ENCODE data around the gene SMCO2. TPM values are rescaled to one million over a fixed set of nuclear protein-coding genes. Genes with fewer than 3 reads are reported as not detected.

Gene SMCO2
- total and polyA plus RNA-seq, 9 of the 15 experiments (the other 6 are each of a cell fraction or from before 2014, with no cell fraction given), result not detected

DNA sequence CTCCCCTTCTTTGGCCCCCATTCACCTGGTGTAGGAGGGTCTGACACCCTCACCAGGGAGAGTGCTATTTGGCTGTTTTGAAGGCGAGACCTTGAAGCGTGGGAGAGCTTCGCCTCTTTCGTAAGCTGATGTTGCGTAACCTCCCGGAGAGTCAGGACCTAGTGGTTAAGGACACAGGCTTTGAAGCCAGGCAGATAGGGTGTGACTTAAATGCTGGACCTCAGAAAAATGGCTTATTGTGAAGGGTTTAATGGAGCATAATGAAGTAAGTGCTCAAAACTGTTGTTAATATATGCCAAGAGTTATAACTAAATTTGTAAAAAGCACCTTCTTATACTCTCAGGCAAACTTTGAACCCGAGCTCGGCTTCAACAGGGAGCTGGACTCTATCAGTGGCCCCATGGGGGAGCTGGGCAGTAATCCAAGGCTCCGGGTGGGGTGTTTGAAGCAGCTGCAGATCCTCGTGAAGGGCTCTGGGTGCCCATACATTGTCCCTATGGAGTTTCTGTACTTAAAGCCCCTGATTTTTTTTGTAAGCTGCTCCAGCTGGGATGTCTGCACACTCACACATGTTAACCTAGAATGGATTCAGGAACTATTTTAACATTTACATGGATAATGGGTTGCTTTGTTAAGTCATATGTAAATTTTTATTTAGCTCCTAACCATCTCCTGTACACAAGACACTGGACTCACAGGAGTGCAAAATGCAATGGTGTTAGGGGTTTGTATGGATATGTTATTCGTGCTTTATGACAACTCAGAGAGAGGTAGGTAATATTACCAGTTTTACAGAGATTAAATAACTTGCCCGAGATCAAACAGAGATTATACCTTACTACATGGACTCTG lies 103.5 kb downstream of the SMCO2 start (continued):
- TF ChIP-seq REST (IDR thresholded peaks at IDR 0.05; ENCODE audit: borderline replicate concordance) (peak; percentile 5; the same call in 1 of the 2 replicates), REST (CRISPR knock-in tag; IDR thresholded peaks at IDR 0.05; ENCODE audit: low read depth) (no peak), TCF3 (CRISPR knock-in tag; IDR thresholded peaks at IDR 0.05) (peak; percentile 28; the same call in 1 of the 2 replicates), SETDB1 (IDR thresholded peaks at IDR 0.05; ENCODE audit: low read length) (no peak), SMAD4 (CRISPR knock-in tag; conservative IDR thresholded peaks at IDR 0.05) (peak; percentile 68; the same call in 1 of the 2 replicates), ZFX (CRISPR knock-in tag; IDR thresholded peaks at IDR 0.05) (no peak), SMARCA4 (IDR thresholded peaks at IDR 0.05) (peak; percentile 54; the same call in 1 of the 2 replicates), CBFA2T3 (IDR thresholded peaks at IDR 0.05) (peak; percentile 27; the same call in 1 of the 2 replicates), TFAM (CRISPR knock-in tag; conservative IDR thresholded peaks at IDR 0.05) (no peak), KLF1 (tag; IDR thresholded peaks at IDR 0.05) (no peak), XRCC4 (IDR thresholded peaks at IDR 0.05; ENCODE audit: extremely low read depth, insufficient read depth, insufficient read length) (no peak), GABPA (tag; conservative IDR thresholded peaks at IDR 0.05; ENCODE audit: low read depth) (0 out of 2 replicates have a peak, but pooled peaks have one; percentile 19), STAT5A (IDR thresholded peaks at IDR 0.05; ENCODE audit: borderline replicate concordance, low read length) (0 out of 2 replicates have a peak, but pooled peaks have one; percentile 22), MTA2 (IDR thresholded peaks at IDR 0.05; ENCODE audit: low read depth) (0 out of 2 replicates have a peak, but pooled peaks have one; percentile 3), ZNF586 (CRISPR knock-in tag; conservative IDR thresholded peaks at IDR 0.05) (no peak), GTF3C2 (IDR thresholded peaks at IDR 0.05; ENCODE audit: borderline replicate concordance, extremely low read depth, insufficient read length) (no peak), ETS2 (tag; IDR thresholded peaks at IDR 0.05; ENCODE audit: borderline replicate concordance, poor library complexity, severe bottlenecking) (no peak)

All from K562 (cell line).